HepG2 (cell line): Measurements from ENCODE around the gene FRMD1. TPM values are rescaled to one million over a fixed set of nuclear protein-coding genes. Genes with fewer than 3 reads are reported as not detected.
A peak's percentile ranks its signal among the peaks of the same experiment; 100 is the strongest.

Experiments
- ATAC-seq: fragments of 200-7000 bp; cut with Tn5 transposase; 3 replicates; pipeline ENCODE4 v1.9.1; 2020; ENCODE audit warnings: mild to moderate bottlenecking, moderate library complexity
- BruUV-seq: library from RNA; stranded (reverse); fragments of 400-500 nt; replicated peaks from 2 replicates; lab custom pipeline; 2021; lab: Mats Ljungman, UMichigan
- CTCF ChIA-PET: fragments of 300-600 bp; formaldehyde crosslinking; extraction: SDS; loops from one replicate; lab custom pipeline; 2021; ENCODE audit warnings: low total read pairs, inconsistent platforms, low intra/inter-chr PET ratio; lab: Yijun Ruan, JAX
- POLR2A ChIA-PET: fragments of 350-600 bp; sonication (Branson Sonifier 250); formaldehyde crosslinking; loops from one replicate; lab custom pipeline; 2020; ENCODE audit warnings: antibody characterized with exemption, inconsistent platforms; lab: Yijun Ruan, JAX
- DNase-seq: peaks from one replicate; pipeline ENCODE4 v3.0.0-alpha.2; 2015; ENCODE audit warnings: low spot score
- FAIRE-seq: peaks from 3 replicates; lab custom pipeline; 2011; peaks lifted over from hg19 to GRCh38; lab: Jason Lieb, UNC
- H2AFZ ChIP-seq: one replicate; pipeline ENCODE4 v1.6.1; 2011; ENCODE audit warnings: low read length, inconsistent platforms
- H3K27ac ChIP-seq: fragments of 300-600 bp; 3 replicates; pipeline ENCODE4 v1.8.0; 2011; ENCODE audit warnings: mixed run types, mild to moderate bottlenecking, mixed read lengths, low read length, inconsistent platforms; ENCODE audit not compliant: insufficient read depth; ENCODE audit errors: extremely low read length
- H3K27me3 ChIP-seq, 2 experiments: fragments of 200-600 bp in 1 of 2; 2 replicates in 1 of 2; 3 replicates in 1 of 2; pipeline versions ENCODE4 v1.6.0 to v1.8.0; 2011; ENCODE audit warnings: low read length in 2 of 2, mild to moderate bottlenecking in 2 of 2, moderate library complexity in 2 of 2, inconsistent platforms in 1 of 2; ENCODE audit not compliant: insufficient read depth in 2 of 2, control insufficient read depth in 1 of 2
- H3K36me3 ChIP-seq, 2 experiments: fragments of 200-600 bp in 1 of 2; replicated peaks in 1 of 2; 2 replicates in 1 of 2; 3 replicates in 1 of 2; pipeline versions ENCODE4 v1.5.1 to v1.8.0; 2011; ENCODE audit warnings: low read length in 2 of 2, inconsistent platforms in 1 of 2; ENCODE audit not compliant: insufficient read depth in 2 of 2, control insufficient read depth in 1 of 2
- H3K4me1 ChIP-seq: 2 replicates; pipeline ENCODE4 v1.5.1; 2012; ENCODE audit warnings: low read length, inconsistent platforms; ENCODE audit not compliant: insufficient read depth
- H3K4me2 ChIP-seq: 2 replicates; pipeline ENCODE4 v1.6.0; 2011; ENCODE audit warnings: low read depth, low read length, inconsistent platforms
- H3K4me3 ChIP-seq, 3 experiments: fragments of 200-600 bp in 1 of 3; sonication (generic), shearing (Covaris generic) in 1 of 3; replicated peaks in 1 of 3; 2 replicates each; pipeline ENCODE4 v1.5.1; 2011 to 2016; ENCODE audit warnings: low read length in 3 of 3, inconsistent platforms in 2 of 3, low read depth in 2 of 3, mild to moderate bottlenecking in 2 of 3, control low read depth in 1 of 3, mixed read lengths in 1 of 3; ENCODE audit not compliant: insufficient read depth in 1 of 3
- H3K79me2 ChIP-seq: one replicate; pipeline ENCODE4 v1.6.1; 2011; ENCODE audit warnings: low read length, inconsistent platforms; ENCODE audit not compliant: insufficient read depth
- H3K9ac ChIP-seq: 2 replicates; pipeline ENCODE4 v1.6.0; 2011; ENCODE audit warnings: mild to moderate bottlenecking, low read depth, low read length, inconsistent platforms; ENCODE audit not compliant: insufficient read depth
- H3K9me3 ChIP-seq: 2 replicates; pipeline ENCODE4 v1.5.1; 2012; ENCODE audit warnings: mild to moderate bottlenecking, low read length
- H4K20me1 ChIP-seq: 2 replicates; pipeline ENCODE4 v1.6.0; 2011; ENCODE audit warnings: inconsistent platforms, mild to moderate bottlenecking, low read length, moderate library complexity; ENCODE audit not compliant: insufficient read depth
- SAP130 ChIP-seq: IDR thresholded peaks from 2 replicates; pipeline ENCODE4 v1.6.1; 2016; ENCODE audit warnings: low read depth
- TEAD3 ChIP-seq: optimal IDR thresholded peaks from 2 replicates; pipeline ENCODE3; 2016; ENCODE audit warnings: borderline replicate concordance
- ZNF576 ChIP-seq: sonication (generic); formaldehyde crosslinking; IDR thresholded peaks from 2 replicates; pipeline ENCODE4 v1.4.0; 2020; ENCODE audit warnings: mild to moderate bottlenecking, missing genetic modification reagents
- ZNF704 ChIP-seq: sonication (generic); formaldehyde crosslinking; IDR thresholded peaks from 2 replicates; pipeline ENCODE4 v1.8.1; 2023; ENCODE audit warnings: mild to moderate bottlenecking, inconsistent platforms, moderate library complexity, missing genetic modification reagents, borderline replicate concordance
- WGBS: methylation state at CpG from one replicate; pipeline ENCODE4 v1.1.6; 2017; ENCODE audit warnings: low lambda C conversion rate; 5-methylcytosine and 5-hydroxymethylcytosine counted together
- in situ Hi-C: cut with HindIII; loops from 2 replicates; pipeline ENCODE4 v1.10.0; 2017; ENCODE audit warnings: low pct_unique_long_range_greater_than_20kb; ENCODE audit not compliant: extremely low pct_ligation_motif_present
- intact Hi-C: fragments of 100-400 bp; cut with micrococcal nuclease; formaldehyde crosslinking; loops from one replicate; pipeline ENCODE4 v1.10.0; 2022; ENCODE audit not compliant: unreplicated experiment
- polyA plus RNA-seq, 8 experiments: library from polyadenylated mRNA; depleted of rRNA in 3 of 8; stranded (reverse) in 7 of 8; unstranded in 1 of 8; fragments of >200 nt; fragmentation: Illumina TruSeq in 4 of 8; extraction: Trizol in 4 of 8; gene quantifications; 2 replicates each; pipeline versions ENCODE4 v1.2.1 to v1.2.3, GENCODE V29; 2011 to 2016; ENCODE audit warnings: low read depth in 4 of 8, missing spikeins in 1 of 8, mixed read lengths in 1 of 8; ENCODE audit not compliant: insufficient read depth in 1 of 8
- total RNA-seq, 5 experiments: library from RNA; depleted of rRNA; stranded (reverse); fragments of >200 nt; fragmentation: Illumina TruSeq; extraction: Trizol; gene quantifications; 2 replicates each; pipeline ENCODE4 v1.2.3, GENCODE V29; 2016; ENCODE audit warnings: low read depth in 1 of 5

Gene FRMD1
- total and polyA plus RNA-seq, 2 of the 13 experiments (the other 11 are each of a cell fraction or from before 2014, with no cell fraction given) = 0.01 TPM; not detected in 1

GRCh38 chr6:168033791-168034190 lies 45.2 kb downstream of the FRMD1 start (continued):
- TF ChIP-seq ZNF704 (no peak), SAP130 (no peak)

GRCh38 chr6:168032005-168032760 lies 46.8 kb downstream of the FRMD1 start:
- ChIA-PET POLR2A (no interaction called here), CTCF (no interaction called here)
- H3K9ac ChIP-seq = no peak overlapping the region
- no peak overlapping the region for H2AFZ ChIP-seq
- in situ Hi-C loops = no loop called here
- no peak for TF ChIP-seq ZNF576 (CRISPR knock-in tag)
- peak; percentile 51 for TF ChIP-seq TEAD3 (CRISPR knock-in tag)
- TF ChIP-seq, all 625 proteins: peak for 1
- no TSS peak for BruUV-seq
- Histone ChIP-seq H3K4me3 (no peak overlapping the region), H3K27me3 (peaks cover 2 to 32% of the 10 kb centered on the region in 2 experiments; a peak in 4 of 5 replicates), H3K36me3 (no peaks in the 10 kb centered on the region), H3K4me2 (no peak overlapping the region), H3K27ac (no peak overlapping the region), H3K79me2 (no peaks in the 10 kb centered on the region), H3K9me3 (no peaks in the 10 kb centered on the region), H4K20me1 (no peaks in the 10 kb centered on the region), H3K4me1 (peaks cover 12% of the 10 kb centered on the region)
- intact Hi-C loops = no loop called here
- peak; percentile 32; the same call in 1 of the 3 replicates for ATAC-seq
- FAIRE-seq = no peak
- DNase-seq = no peak
- WGBS = 52% methylated on average over 12 of the region's 12 CpGs
